ENCODE measurements around the gene RSL24D1.
A peak's percentile ranks its signal among the peaks of the same experiment; 100 is the strongest.
"Not testable (repeated sequence)": the region's sequence is repeated elsewhere in the genome, so short reads cannot be mapped to it uniquely, and the experiment has no call there.

RSL24D1 gene

DNA sequence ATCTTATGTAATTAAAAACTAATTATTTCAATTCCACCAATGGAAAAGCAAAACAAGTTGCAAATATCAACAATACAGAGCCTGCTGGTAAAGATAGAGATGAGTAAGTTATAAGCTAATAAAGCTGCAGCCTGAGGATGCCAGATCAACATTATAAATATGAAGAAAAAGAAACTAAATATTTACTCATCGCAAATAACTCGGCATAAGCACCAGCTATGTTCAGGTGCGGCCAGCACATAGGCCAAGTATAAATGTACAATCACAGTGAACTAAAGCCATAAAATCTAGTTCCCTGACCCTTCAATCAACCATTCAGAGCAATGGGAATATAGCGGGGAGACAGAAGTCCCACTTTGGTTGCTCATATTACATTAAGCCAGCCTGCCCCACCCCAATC lies 7.7 kb upstream of the RSL24D1 start:
- no peak for DNase-seq (ENCODE audit: low read depth)

DNA sequence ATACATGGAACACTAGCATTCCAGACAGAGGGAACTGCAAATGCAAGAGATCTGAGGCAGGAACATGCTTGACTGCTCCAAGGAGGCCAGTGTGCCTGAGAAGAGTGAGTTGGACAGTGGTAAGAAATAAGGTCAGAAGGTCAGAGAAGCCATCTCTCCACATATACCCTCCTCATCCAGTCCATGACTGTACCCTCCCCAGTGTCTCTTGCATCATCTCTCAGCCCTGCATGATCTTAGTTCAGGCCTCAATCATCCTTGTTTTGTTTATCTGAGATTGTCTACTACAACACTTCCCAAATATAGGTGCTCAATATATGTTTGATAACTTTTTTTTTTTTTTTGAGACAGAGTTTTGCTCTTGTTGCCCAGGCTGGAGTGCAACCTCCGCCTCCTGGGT lies 5.5 kb upstream of the RSL24D1 start:
- DNase-seq (ENCODE audit: low read depth) = no peak

DNA sequence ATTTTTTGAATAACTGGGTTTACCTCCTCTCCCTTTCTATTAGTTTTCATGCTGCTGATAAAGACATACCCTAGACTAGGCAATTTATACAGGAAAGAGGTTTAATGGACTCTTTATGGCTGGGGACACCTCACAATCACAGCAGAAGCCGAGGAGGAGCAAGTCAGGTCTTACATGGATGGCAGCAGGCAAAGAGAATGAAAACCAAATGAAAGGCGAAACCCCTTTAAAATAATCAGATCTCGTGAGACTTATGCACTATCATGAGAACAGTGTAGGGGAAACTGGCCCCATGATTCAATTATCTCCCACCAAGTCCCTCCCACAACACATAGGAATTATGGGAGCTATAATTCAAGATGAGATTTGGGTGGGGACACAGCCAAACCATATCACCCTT lies 2.0 kb upstream of the RSL24D1 start:
- DNase-seq (ENCODE audit: low read depth) = no peak

DNA sequence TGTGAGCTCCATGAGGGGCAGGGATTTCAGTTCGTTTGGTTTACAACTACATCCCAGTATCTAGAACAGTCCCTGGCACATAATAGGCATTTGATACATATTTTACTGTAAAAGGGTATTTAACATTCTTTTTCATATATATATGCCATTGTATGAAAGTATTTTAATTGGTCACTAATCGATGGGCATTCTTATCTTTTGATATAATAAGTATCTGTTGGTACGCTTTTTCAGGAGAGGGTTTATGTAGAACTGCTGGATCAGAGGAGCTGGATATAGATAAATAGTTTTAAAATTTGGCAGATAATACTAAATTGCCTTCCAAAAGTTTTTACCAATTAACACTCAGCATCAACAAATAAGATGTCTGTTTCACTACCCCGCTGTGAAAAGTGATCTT lies 978 bp upstream of the RSL24D1 start:
- DNase-seq (ENCODE audit: low read depth) = no peak

DNA sequence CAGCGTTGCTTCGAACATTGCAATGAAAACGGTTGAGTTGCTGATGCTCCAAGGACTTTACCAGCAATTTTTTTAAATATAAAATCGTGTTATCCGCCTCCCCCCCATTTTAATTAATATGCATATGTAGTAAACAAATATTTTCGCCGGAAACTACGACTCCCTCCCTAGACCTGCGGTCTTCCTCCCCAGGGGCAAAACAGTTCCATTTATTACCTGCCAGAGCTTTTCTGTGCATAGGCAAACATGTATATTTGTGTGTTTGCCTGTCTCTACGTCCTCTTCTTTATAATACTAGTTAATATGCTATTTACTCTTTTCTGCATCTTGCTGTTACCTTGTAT lies 593 bp upstream of the RSL24D1 start:
- DNase-seq (ENCODE audit: low read depth) = no peak

- no peak for DNase-seq (ENCODE audit: low read depth)
These were observed 745 bp downstream of the RSL24D1 start for GRCh38 chr15:55195996-55196395.

DNA sequence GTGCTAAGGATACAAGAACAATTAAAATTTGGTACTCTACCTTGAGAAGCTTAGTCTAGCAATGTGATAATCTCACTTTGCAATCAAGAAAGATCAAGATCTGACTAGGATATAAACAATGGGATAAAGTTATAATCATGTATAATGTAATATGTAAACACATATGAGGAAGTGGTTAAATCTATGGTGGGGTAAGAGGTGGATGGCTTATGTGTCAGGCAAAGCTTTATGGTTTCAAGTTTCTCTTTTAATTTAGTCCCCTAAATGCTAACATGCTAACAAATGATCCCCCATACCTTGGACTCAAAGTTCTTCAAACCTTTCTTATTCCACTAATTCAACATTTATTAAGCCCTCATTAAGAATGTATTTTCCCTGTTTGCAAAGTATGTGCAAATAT lies 2.5 kb downstream of the RSL24D1 start:
- DNase-seq (ENCODE audit: low read depth) = no peak

- DNase-seq (ENCODE audit: low read depth) = no peak
These were observed 10.4 kb downstream of the RSL24D1 start for GRCh38 chr15:55186331-55186730.

GRCh38 chr15:55183679-55184078 lies 13.1 kb downstream of the RSL24D1 start:
- DNase-seq (ENCODE audit: low read depth) = no peak

DNA sequence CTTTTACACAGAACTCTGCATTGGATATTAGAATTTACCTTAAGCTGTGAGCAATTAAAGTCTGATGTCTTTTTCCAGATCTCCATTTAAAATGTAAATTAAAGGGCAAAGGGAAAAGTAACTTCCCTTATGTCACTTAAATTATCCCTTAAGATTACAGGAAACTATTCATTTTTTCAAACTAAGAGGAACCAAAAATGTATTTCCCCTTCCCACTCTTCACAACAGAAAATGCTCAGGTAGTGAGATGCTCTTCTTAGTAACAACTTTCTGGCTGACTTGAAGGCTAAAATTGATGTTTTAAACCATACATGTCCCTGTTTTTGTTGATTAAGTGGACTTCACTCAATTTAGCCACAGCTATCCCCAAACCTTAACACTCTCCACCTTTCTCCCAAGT lies 17.6 kb downstream of the RSL24D1 start:
- DNase-seq (ENCODE audit: low read depth) = no peak

- no peak for DNase-seq (ENCODE audit: low read depth)
These were observed 26.4 kb downstream of the RSL24D1 start for GRCh38 chr15:55170361-55170760.

DNA sequence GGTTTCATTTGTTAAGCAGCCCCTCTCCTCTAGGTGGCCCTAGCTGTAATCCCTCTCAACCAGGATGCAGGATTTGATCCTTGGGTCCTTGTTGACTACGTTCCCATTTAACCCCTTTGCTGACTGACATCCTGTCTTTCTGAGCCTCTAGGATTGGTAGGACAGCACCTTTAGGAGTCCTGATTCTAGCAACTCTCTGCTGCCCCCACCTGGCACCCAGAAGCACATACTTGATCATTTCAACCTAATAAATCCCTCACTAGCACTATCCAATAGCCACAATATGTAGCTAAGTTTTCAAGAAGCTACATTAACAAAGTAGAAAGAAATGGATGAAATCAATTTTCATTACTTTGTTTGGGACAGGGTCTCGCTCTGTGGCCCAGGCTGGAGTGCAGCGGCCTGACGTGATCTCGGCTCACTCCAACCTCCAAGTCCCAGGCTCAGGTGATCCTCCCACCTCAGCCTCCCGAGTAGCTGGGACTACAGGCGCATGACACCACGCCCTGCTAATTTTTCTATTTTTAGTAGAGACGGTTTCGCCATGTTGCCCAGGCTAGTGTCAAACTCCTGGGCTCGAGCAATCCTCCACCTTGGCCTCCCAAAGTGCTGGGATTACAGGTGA lies 28.3 kb downstream of the RSL24D1 start:
- peak; percentile 5 for DNase-seq (ENCODE audit: low read depth)

- DNase-seq (ENCODE audit: low read depth) = no peak
These were observed 32.5 kb downstream of the RSL24D1 start for GRCh38 chr15:55164284-55164683.

GRCh38 chr15:55151631-55152030 lies 45.1 kb downstream of the RSL24D1 start:
- DNase-seq (ENCODE audit: low read depth) = no peak

DNA sequence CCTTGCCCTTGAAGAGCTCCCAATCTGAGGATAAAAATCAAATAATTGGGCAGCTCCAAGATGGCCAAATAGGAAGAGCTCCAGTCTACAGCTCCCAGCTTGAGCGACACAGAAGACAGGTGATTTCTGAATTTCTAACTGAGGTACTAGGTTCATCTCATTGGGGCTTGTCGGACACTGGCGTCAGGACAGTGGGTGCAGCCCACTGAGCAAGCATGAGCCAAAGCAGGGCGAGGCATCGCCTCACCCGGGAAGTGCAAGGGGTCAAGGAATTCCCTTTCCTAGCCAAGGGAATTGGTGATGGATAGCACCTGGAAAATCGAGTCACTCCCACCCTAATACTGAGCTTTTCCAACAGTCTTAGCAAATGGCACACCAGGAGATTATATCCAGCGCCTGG lies 53.6 kb downstream of the RSL24D1 start:
- not testable (repeated sequence) for DNase-seq (ENCODE audit: low read depth)

- no peak for DNase-seq (ENCODE audit: low read depth)
These were observed 62.8 kb downstream of the RSL24D1 start for GRCh38 chr15:55133972-55134371.

GRCh38 chr15:55132672-55133071 lies 64.1 kb downstream of the RSL24D1 start:
- DNase-seq (ENCODE audit: low read depth) = no peak

Measured in activated T-helper 9 cell treated with anti-CD3 and anti-CD28 coated beads, Interleukin-2, amount 50 U/mL, for 16 hours (primary cell).